Mesodermal cell (in vitro differentiated cells): ENCODE data around the gene SLCO2A1.

Source experiments
- H3K27ac ChIP-seq: 2 replicates; pipeline ENCODE4 v1.7.0; 2013; ENCODE audit warnings: mild to moderate bottlenecking, low read depth, low read length, moderate library complexity; ENCODE audit not compliant: severe bottlenecking
- H3K36me3 ChIP-seq: 2 replicates; pipeline ENCODE4 v1.7.1; 2013; ENCODE audit warnings: mild to moderate bottlenecking, low read length, moderate library complexity; ENCODE audit not compliant: control insufficient read depth, insufficient read depth
- H3K4me1 ChIP-seq: one replicate; pipeline ENCODE4 v1.7.1; 2013; ENCODE audit warnings: mild to moderate bottlenecking, low read length; ENCODE audit not compliant: insufficient read depth, control insufficient read depth, poor library complexity, severe bottlenecking
- H3K4me3 ChIP-seq: 2 replicates; pipeline ENCODE4 v1.7.0; 2013; ENCODE audit warnings: low read length, control low read depth, mild to moderate bottlenecking; ENCODE audit not compliant: insufficient read depth, poor library complexity, severe bottlenecking; ENCODE audit errors: extremely low read depth
- H3K9me3 ChIP-seq: 2 replicates; pipeline ENCODE4 v1.7.1; 2013; ENCODE audit warnings: mild to moderate bottlenecking, low read length, moderate library complexity; ENCODE audit not compliant: control insufficient read depth
- WGBS, 2 experiments: methylation state at CpG; one replicate each; pipeline ENCODE4 v1.1.5; 2013; ENCODE audit warnings: missing lambda C conversion rate in 2 of 2; ENCODE audit not compliant: insufficient coverage in 2 of 2; 5-methylcytosine and 5-hydroxymethylcytosine counted together

Gene SLCO2A1

DNA sequence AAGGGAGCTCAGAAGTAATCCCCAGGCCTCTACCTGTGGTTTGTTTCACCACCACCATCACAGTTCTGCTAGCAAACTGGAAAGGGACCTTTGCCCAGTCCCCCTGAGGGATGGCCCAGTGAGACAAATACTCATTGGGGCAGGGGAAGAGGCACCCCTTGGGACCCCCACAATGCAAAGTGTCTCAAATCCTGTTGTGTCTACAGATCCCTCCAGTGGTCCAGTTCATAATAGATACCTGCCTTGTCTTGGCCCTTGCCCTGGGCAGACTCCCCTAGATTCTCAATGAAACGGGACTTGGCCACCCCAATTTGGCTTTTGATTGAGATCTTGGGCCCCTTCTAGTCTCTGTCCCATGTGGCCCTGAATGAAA, 90.3 kb downstream of the SLCO2A1 start:
- H3K36me3 ChIP-seq = no peaks in the 10 kb centered on the region

DNA sequence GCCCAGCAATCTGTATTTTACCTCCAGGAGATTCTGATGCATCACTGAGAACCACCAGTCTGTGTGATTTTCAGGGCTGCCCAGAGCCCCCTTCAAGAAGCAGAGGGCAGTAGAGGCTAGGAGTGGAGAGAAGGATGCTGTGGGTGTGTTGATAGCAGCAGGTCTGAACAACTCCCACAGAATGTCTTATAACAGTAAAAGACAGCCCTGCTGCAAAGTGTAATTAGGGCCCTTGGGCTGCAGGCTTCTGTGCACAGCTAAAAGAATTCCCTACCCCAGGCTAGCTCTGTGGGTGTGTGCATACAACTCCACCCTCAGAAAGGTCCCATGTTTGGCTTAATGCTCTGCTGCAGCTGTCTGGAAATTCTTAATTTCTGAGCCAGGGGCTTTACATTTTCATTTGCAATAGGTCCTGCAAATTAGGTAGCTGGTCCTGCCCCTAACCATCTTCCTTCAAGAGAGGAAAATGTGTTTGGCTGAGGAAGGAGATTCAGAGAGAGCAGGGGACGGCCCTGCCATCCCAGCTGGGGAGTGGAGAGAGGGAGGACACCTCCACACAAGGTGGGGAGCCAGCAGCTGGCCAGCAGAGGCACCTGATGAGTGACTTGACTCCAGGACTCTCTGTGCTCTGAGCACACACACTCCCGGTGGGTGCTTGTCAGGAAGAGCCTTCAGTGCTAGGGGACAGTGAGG, 90.8 kb downstream of the SLCO2A1 start:
- no peaks in the 10 kb centered on the region for H3K9me3 ChIP-seq
- no peak overlapping the region for H3K4me3 ChIP-seq
- no peak overlapping the region for H3K27ac ChIP-seq
- H3K36me3 ChIP-seq = no peaks in the 10 kb centered on the region
- peaks cover 17% of the 10 kb centered on the region for H3K4me1 ChIP-seq
- WGBS, 2 experiments = 60 to 100% methylated on average over 1 of the region's 2 CpGs

More for the DNA sequence above, 90.3 kb downstream of the SLCO2A1 start:
- 79 to 82% methylated on average over 1 of the region's 1 CpG for WGBS, 2 experiments
- Histone ChIP-seq H3K4me1 (peaks cover 23% of the 10 kb centered on the region), H3K27ac (no peak overlapping the region), H3K9me3 (no peaks in the 10 kb centered on the region), H3K4me3 (no peak overlapping the region)

DNA sequence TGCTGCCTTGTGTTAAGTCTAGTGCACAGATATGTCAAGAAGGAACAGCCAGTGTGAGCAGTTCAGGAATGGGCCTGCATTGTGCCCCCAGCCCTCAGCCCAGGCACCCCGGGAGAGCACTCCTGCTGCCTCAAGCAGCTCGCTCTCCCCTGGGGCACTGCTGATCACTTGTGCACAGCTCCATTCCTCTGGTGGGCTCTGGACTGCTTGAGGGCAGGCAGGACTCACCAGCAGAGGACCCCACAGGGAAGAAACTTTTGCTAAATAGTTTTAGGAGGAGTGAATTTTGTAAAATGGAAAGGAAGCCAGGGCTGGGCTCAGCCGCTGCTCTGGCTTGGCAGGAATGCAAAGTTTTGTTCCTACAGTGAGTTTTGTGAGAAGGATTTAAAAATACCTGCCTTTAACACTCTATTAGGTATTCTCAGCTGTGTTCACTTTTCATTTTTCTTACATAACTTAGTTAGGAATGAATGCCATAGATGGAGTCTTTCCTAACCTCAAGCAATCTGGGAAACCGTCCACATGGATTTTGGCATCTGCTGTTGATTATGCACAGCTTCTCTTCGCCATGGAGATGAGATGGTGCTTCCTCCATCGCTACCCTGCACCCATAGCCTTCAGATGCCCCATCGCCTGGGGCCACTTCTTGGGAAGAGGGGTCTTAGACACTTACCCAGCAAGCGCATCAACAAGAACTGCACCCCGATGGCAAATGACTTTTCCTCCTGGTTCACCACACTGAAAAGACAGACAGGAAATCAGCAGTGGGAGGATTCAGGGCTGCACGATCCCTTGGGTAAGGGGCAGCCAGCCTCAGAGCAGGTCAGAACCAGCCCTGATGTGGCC, 91.7 kb downstream of the SLCO2A1 start:
- Histone ChIP-seq H3K4me1 (peaks cover 9% of the 10 kb centered on the region), H3K27ac (no peak overlapping the region), H3K9me3 (no peaks in the 10 kb centered on the region), H3K36me3 (no peaks in the 10 kb centered on the region), H3K4me3 (no peak overlapping the region)
- WGBS, 2 experiments = 82 to 92% methylated on average over 7 to 8 of the region's 10 CpGs

- Histone ChIP-seq H3K27ac (no peak overlapping the region), H3K4me3 (no peak overlapping the region), H3K4me1 (peaks cover 3% of the 10 kb centered on the region), H3K9me3 (no peaks in the 10 kb centered on the region), H3K36me3 (no peaks in the 10 kb centered on the region)
- WGBS, 2 experiments = 93 to 97% methylated on average over 5 to 8 of the region's 8 CpGs
These were observed 92.6 kb downstream of the SLCO2A1 start for GRCh38 chr3:133937061-133937686.

GRCh38 chr3:133935843-133936769, 93.6 kb downstream of the SLCO2A1 start:
- 92 to 94% methylated on average over 11 to 12 of the region's 13 CpGs for WGBS, 2 experiments
- Histone ChIP-seq H3K27ac (no peak overlapping the region), H3K4me3 (no peak overlapping the region), H3K4me1 (no peaks in the 10 kb centered on the region), H3K36me3 (no peaks in the 10 kb centered on the region), H3K9me3 (no peaks in the 10 kb centered on the region)

DNA sequence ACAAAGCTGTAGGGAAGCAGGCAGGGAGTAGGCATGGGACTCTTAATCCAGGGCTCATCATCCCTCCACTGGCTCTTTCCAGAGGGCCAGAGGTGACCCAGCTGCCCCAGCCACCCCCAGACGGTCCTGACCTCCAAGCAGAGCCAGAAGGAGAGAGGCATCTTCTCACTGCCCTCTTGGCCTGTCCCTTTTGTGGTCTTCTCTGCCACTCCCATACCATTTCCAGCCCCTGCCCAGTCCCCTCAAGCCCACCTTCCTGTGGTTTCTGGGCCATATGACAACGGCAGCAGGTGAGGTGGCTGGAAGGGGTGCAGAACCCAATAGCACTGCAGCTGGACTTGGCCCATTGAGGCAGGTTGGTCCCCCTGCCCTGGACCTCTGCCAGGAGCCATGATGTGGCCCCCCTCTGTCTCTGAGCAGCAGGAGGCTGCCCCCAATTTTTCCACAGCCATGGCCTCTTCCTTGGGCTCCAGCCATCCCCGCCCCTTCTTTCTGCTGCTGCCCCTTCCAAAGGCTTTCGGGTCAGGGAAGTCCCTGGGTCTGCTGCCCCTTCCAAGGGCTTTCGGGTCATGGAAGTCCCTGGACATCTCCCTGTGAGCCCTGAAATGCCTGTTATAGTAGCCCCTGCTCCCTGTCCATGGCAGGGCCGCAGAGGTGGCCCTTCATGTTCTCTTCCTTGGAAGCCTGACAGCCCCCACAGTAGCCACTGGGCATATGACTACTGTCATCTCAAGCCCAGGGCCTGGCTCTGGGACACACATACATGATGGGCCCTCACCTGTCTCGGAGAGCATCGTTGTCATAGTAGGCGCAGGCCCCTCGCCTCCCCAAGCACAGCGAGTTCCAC, 94.5 kb downstream of the SLCO2A1 start:
- H3K27ac ChIP-seq = no peak overlapping the region
- H3K9me3 ChIP-seq = no peaks in the 10 kb centered on the region
- H3K36me3 ChIP-seq = no peaks in the 10 kb centered on the region
- 87 to 88% methylated on average over 10 to 11 of the region's 11 CpGs for WGBS, 2 experiments
- no peaks in the 10 kb centered on the region for H3K4me1 ChIP-seq
- no peak overlapping the region for H3K4me3 ChIP-seq

- H3K27ac ChIP-seq = no peak overlapping the region
- H3K9me3 ChIP-seq = no peaks in the 10 kb centered on the region
- no peak overlapping the region for H3K4me3 ChIP-seq
- H3K36me3 ChIP-seq = no peaks in the 10 kb centered on the region
- H3K4me1 ChIP-seq = no peaks in the 10 kb centered on the region
- WGBS, 2 experiments = 90 to 93% methylated on average over 7 to 8 of the region's 10 CpGs
These were observed 95.4 kb downstream of the SLCO2A1 start for GRCh38 chr3:133934073-133934970.

DNA sequence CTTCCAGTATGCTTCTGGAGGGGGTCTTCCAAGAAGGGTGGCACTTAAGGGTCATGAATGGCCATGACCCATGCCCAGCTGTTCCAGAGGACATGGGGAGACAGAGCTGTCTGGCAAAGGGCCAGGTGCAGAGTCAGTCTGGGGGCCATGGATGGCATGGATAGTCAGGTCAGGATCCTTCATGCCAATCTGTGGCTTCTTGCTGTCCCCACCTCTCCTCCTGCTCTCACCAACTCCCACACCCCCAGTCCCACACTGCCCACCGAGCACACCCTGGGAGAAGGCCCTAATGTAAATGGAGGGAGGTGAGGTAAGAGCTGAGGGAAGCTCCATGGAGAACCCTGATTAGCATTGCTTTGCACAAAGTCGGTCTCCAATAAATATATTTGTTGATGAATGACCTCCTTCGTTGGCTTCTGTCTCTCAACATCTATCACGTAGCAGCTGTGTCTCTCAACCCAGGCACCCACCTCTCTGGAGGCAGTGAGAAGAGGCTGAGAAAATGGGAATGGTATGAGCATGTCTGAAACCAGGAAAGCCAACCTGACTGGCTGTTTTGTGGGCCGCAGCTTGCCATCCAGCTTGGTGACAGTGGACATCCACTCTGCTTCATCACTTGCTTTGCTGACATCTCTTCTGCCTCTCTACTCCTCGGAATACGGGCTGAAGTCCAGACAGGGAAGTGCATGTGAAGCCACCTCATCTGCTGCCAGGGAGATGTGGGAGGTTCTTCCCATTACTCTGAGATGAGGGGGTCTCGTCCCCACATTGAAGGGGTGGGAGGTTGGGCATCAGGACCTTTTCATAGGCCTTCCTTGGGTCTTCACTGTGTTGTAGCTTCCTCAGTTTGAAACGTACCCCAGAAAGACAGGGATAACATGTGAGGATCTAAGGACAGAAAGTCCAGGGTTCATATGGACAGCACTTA, 96.4 kb downstream of the SLCO2A1 start:
- Histone ChIP-seq H3K4me1 (no peaks in the 10 kb centered on the region), H3K9me3 (no peaks in the 10 kb centered on the region), H3K27ac (no peak overlapping the region), H3K36me3 (no peaks in the 10 kb centered on the region), H3K4me3 (no peak overlapping the region)
- WGBS, 2 experiments = 84 to 100% methylated on average over 3 to 5 of the region's 9 CpGs
